IMR-90 (cell line): ENCODE data around the gene ZMIZ1.

ENCODE experiments used
- BHLHE40 ChIP-seq: fragments of 150-350 bp; IDR thresholded peaks from 2 replicates; pipeline ENCODE4 v1.6.1; 2016; ENCODE audit warnings: mild to moderate bottlenecking, low read depth, low read length
- CHD1 ChIP-seq: IDR thresholded peaks from 2 replicates; pipeline ENCODE4 v1.6.1; 2012; ENCODE audit warnings: low read depth, low read length, improper control_type of control experiment
- CTCF ChIP-seq: conservative IDR thresholded peaks from 2 replicates; pipeline ENCODE4 v1.5.1; 2012; ENCODE audit warnings: mild to moderate bottlenecking, low read depth, low read length, improper control_type of control experiment
- ELK1 ChIP-seq: fragments of 150-350 bp; IDR thresholded peaks from 2 replicates; pipeline ENCODE4 v1.6.1; 2016; ENCODE audit warnings: low read depth, mild to moderate bottlenecking, low read length, moderate library complexity, borderline replicate concordance
- FOS ChIP-seq: fragments of 150-350 bp; IDR thresholded peaks from 2 replicates; pipeline ENCODE4 v1.6.1; 2016; ENCODE audit warnings: low read depth, low read length
- MAFK ChIP-seq: IDR thresholded peaks from 2 replicates; pipeline ENCODE4 v1.6.1; 2012; ENCODE audit warnings: low read depth, low read length, improper control_type of control experiment
- MXI1 ChIP-seq: IDR thresholded peaks from 2 replicates; pipeline ENCODE4 v1.6.1; 2012; ENCODE audit warnings: low read depth, mild to moderate bottlenecking, low read length, moderate library complexity, borderline replicate concordance
- POLR2A ChIP-seq: IDR thresholded peaks from 2 replicates; pipeline ENCODE4 v1.6.1; 2012; ENCODE audit warnings: mild to moderate bottlenecking, low read depth, low read length
- RAD21 ChIP-seq: IDR thresholded peaks from 2 replicates; pipeline ENCODE4 v1.6.1; 2012; ENCODE audit warnings: low read length, improper control_type of control experiment
- RCOR1 ChIP-seq: IDR thresholded peaks from 2 replicates; pipeline ENCODE4 v1.6.1; 2012; ENCODE audit warnings: mild to moderate bottlenecking, low read length, improper control_type of control experiment; ENCODE audit not compliant: insufficient replicate concordance
- RFX5 ChIP-seq: IDR thresholded peaks from 2 replicates; pipeline ENCODE4 v1.8.0; 2012; ENCODE audit warnings: low read depth, mild to moderate bottlenecking, low read length, moderate library complexity
- SMC3 ChIP-seq: fragments of 150-350 bp; IDR thresholded peaks from 2 replicates; pipeline ENCODE4 v1.6.1; 2016; ENCODE audit warnings: low read depth, mild to moderate bottlenecking, antibody characterized with exemption, low read length, moderate library complexity
- TF ChIP-seq, protein P1 (sequence below): fragments of 150-350 bp; IDR thresholded peaks from 2 replicates; pipeline ENCODE4 v1.6.1; 2017; ENCODE audit warnings: mild to moderate bottlenecking, antibody characterized with exemption, low read length, low read depth

DNA sequence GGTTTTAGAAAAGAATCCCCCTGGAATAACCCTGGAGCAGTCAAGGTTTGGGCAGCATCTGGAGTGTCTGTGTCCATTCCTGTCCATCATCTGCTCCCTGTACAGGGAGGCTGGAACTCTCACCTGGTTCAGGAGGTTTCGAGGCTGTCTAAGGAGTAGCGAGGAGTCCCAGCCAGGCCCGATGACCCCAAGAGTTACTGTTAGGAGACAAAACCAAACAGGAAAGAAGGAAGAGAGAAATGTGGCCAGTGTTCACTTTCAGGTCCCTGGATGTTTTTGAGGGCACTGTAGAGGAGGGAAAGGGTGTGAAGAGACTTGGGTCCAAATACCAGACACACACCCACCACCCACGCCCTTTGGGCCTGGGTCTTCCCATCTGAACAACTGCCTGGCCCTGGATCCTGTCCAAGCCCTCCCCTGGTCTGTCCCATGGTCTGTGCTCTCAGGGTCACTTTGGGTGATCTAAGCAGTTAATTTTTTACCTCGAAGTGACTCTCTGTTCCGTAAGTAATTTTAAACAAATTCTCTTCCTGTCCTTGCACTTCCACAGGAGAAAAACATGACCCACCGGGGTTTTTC lies 117.1 kb downstream of the ZMIZ1 start:
- TF ChIP-seq CTCF (no peak), POLR2A (no peak), MAFK (no peak), MXI1 (no peak), FOS (no peak), CHD1 (no peak), RCOR1 (no peak), ELK1 (no peak), SMC3 (no peak), BHLHE40 (no peak), RAD21 (no peak), RFX5 (no peak)
- TF ChIP-seq, protein P1, sequence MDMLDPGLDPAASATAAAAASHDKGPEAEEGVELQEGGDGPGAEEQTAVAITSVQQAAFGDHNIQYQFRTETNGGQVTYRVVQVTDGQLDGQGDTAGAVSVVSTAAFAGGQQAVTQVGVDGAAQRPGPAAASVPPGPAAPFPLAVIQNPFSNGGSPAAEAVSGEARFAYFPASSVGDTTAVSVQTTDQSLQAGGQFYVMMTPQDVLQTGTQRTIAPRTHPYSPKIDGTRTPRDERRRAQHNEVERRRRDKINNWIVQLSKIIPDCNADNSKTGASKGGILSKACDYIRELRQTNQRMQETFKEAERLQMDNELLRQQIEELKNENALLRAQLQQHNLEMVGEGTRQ: no peak
